KMS-11 (cell line): ENCODE data around the gene SOCS3.

Experiments
- H2AFZ ChIP-seq: fragments of 200-600 bp; sonication (generic); 2 replicates; pipeline ENCODE4 v1.6.1; 2016; ENCODE audit warnings: antibody characterized with exemption, mixed run types, low read depth
- H3K27ac ChIP-seq: fragments of 200-600 bp; sonication (generic); 2 replicates; pipeline ENCODE4 v1.6.1; 2016; ENCODE audit warnings: mild to moderate bottlenecking, mixed run types
- H3K27me3 ChIP-seq: fragments of 200-600 bp; sonication (generic); 2 replicates; pipeline ENCODE4 v1.6.1; 2017; ENCODE audit warnings: mild to moderate bottlenecking, low read depth, mixed run types, moderate library complexity; ENCODE audit not compliant: insufficient read depth
- H3K36me3 ChIP-seq: fragments of 200-600 bp; sonication (generic); 2 replicates; pipeline ENCODE4 v1.6.1; 2017; ENCODE audit warnings: mild to moderate bottlenecking, mixed run types; ENCODE audit not compliant: insufficient read depth
- H3K4me1 ChIP-seq: fragments of 200-600 bp; sonication (generic); 2 replicates; pipeline ENCODE4 v1.6.1; 2016; ENCODE audit warnings: mild to moderate bottlenecking, low read depth, mixed run types; ENCODE audit not compliant: poor library complexity, severe bottlenecking
- H3K4me2 ChIP-seq: fragments of 200-600 bp; sonication (generic); 2 replicates; pipeline ENCODE4 v1.7.0; 2016; ENCODE audit warnings: mild to moderate bottlenecking, mixed run types
- H3K4me3 ChIP-seq: fragments of 200-600 bp; sonication (generic); IDR thresholded peaks from 2 replicates; pipeline ENCODE4 v1.6.1; 2017; ENCODE audit warnings: low read depth, low read length, mixed read lengths; ENCODE audit not compliant: insufficient read depth
- H3K79me2 ChIP-seq: fragments of 200-600 bp; sonication (generic); 2 replicates; pipeline ENCODE4 v1.6.1; 2016; ENCODE audit warnings: low read depth, mixed run types; ENCODE audit not compliant: insufficient read depth
- H3K9ac ChIP-seq: fragments of 200-600 bp; sonication (generic); 2 replicates; pipeline ENCODE4 v1.6.1; 2016; ENCODE audit warnings: mild to moderate bottlenecking, mixed run types
- H4K20me1 ChIP-seq: fragments of 200-600 bp; sonication (generic); 2 replicates; pipeline ENCODE4 v1.6.1; 2016; ENCODE audit warnings: mild to moderate bottlenecking, mixed run types; ENCODE audit not compliant: insufficient read depth
- CTCF ChIP-seq: fragments of 200-600 bp; sonication (generic); conservative IDR thresholded peaks from 2 replicates; pipeline ENCODE4 v1.6.1; 2017; ENCODE audit warnings: low read depth, mild to moderate bottlenecking, antibody characterized with exemption, low read length, moderate library complexity, mixed read lengths

The SOCS3 gene

GRCh38 chr17:78374631-78375274 is 14.9 kb upstream of the SOCS3 start:
- peaks cover 16% of the 10 kb centered on the region for H3K79me2 ChIP-seq
- no peak for TF ChIP-seq CTCF
- no peak overlapping the region for H3K4me2 ChIP-seq
- H3K36me3 ChIP-seq: no peaks in the 10 kb centered on the region
- no peak overlapping the region for H3K9ac ChIP-seq
- H3K4me3 ChIP-seq: no peak overlapping the region
- peaks cover 26% of the 10 kb centered on the region for H3K4me1 ChIP-seq
- H3K27me3 ChIP-seq: no peaks in the 10 kb centered on the region
- H4K20me1 ChIP-seq: no peaks in the 10 kb centered on the region
- H3K27ac ChIP-seq: no peak overlapping the region
- no peak overlapping the region for H2AFZ ChIP-seq

GRCh38 chr17:78374189-78374588 is 14.3 kb upstream of the SOCS3 start:
- Histone ChIP-seq H3K27ac (no peak overlapping the region), H3K4me3 (no peak overlapping the region), H3K79me2 (peaks cover 10% of the 10 kb centered on the region), H3K4me1 (peaks cover 21% of the 10 kb centered on the region), H3K9ac (no peak overlapping the region), H4K20me1 (no peaks in the 10 kb centered on the region), H2AFZ (no peak overlapping the region), H3K36me3 (no peaks in the 10 kb centered on the region), H3K4me2 (no peak overlapping the region), H3K27me3 (no peaks in the 10 kb centered on the region)
- no peak for TF ChIP-seq CTCF

GRCh38 chr17:78372841-78373240 is 13.0 kb upstream of the SOCS3 start:
- Histone ChIP-seq H3K4me2 (no peak overlapping the region), H2AFZ (no peak overlapping the region), H3K4me3 (no peak overlapping the region), H3K36me3 (no peaks in the 10 kb centered on the region), H3K9ac (no peak overlapping the region), H3K27ac (no peak overlapping the region), H3K4me1 (peaks cover 20% of the 10 kb centered on the region), H4K20me1 (no peaks in the 10 kb centered on the region), H3K27me3 (no peaks in the 10 kb centered on the region), H3K79me2 (no peaks in the 10 kb centered on the region)
- no peak for TF ChIP-seq CTCF

GRCh38 chr17:78371056-78371455 is 11.2 kb upstream of the SOCS3 start:
- Histone ChIP-seq H3K4me2 (no peak overlapping the region), H3K9ac (no peak overlapping the region), H3K4me1 (peaks cover 7% of the 10 kb centered on the region), H2AFZ (no peak overlapping the region), H3K27me3 (peaks cover 1% of the 10 kb centered on the region; the same call in 1 of the 2 replicates), H3K4me3 (no peak overlapping the region), H4K20me1 (no peaks in the 10 kb centered on the region), H3K27ac (no peak overlapping the region), H3K36me3 (no peaks in the 10 kb centered on the region), H3K79me2 (no peaks in the 10 kb centered on the region)
- TF ChIP-seq CTCF: no peak
